HG02981 (cell line): ENCODE measurements around the gene KIRREL3.

Experiments
- ATAC-seq: cut with Tn5 transposase; IDR thresholded peaks from one replicate; pipeline ENCODE4 v1.9.1; 2021; ENCODE audit warnings: mild to moderate bottlenecking, moderate library complexity; ENCODE audit not compliant: unreplicated experiment

Gene KIRREL3

DNA sequence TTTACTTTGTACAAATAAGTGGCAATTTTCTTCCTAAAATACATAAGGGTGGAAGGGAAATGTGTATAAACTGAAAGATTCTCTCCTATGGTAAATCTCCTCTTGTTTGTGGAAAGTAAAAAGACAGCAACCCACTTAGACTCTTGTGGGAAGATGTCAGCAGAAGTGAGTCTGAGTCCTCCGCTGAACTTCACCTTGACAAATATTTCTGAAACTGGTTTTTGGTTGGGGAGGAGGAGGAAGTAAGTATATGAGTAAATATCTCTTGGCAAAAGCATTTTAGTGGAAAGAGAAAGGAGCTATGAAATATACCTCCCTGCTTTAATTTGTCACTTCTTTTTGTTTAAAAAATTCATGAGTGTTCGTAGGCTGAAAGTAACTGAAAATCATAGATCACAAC lies 196.2 kb downstream of the KIRREL3 start:
- ATAC-seq: no peak

DNA sequence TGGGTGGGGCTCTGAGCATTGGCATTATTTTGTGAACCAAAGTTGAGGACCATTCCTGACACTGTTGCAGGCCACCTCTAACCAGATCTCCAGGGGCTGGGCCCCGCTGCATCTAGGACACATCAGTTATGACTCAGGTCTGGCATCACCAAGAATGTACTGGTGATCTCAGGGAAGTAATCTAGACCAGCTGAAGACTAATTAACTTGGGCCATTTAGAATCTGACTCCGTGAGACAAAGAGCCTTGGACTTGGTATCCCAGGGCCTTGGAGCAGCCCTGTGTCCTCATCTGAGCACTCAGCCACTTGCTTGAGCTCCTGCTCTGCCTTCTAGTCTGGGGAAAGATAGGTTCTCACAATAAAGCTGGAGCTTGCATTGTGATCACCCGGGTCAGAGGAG lies 200.6 kb downstream of the KIRREL3 start:
- ATAC-seq: no peak

DNA sequence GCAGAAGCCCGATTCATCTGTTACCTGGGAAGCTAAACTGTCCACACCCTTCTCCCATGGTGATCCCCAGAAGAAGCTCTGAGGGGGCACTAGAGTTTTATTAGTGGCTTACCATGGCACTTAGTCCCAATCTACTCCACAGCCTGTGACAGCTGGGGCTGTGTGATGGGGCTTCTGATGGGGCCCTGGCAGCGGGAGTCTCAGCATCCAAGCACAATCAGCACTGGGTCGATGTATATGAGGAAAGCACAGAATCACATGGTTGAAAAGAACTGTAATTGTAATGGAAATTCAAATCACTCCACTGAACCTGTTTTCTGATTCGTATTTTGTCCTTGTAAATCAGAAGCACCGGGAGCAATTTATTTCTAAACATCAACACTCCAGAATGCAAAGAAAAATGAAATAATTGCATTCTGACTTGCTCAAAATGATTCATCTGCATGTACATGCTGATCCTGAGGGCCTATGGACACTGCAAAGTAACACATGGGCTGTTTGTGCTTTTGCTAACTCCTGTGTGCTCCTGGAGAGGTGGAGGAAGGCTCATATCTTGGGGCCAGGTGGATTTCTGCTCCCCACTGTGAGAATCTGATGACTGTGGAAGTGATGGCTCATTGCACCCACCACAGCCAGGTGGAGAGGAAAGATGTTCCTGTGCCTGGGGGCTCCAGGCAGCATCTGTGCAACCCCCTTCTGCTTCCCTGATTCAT lies 203.0 kb downstream of the KIRREL3 start:
- no peak for ATAC-seq

DNA sequence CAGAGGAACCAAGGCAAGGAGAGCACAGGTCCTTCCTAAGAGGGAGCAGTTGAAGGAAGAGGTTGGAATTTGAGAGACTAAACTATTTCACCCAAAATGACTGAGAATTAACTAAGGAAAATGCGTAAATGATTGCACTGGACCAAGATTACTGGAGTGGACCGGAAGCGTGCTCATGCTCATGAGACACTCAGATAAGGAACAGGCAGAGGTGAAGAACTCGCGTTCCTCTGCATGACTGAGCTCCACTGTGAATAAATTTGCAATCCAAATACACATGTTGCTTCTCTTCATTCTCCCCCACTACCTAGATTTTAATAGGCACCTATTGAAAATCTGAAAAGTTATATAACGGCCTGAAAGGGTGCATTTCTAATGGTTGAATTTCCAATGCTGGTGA lies 207.0 kb downstream of the KIRREL3 start:
- ATAC-seq: no peak

DNA sequence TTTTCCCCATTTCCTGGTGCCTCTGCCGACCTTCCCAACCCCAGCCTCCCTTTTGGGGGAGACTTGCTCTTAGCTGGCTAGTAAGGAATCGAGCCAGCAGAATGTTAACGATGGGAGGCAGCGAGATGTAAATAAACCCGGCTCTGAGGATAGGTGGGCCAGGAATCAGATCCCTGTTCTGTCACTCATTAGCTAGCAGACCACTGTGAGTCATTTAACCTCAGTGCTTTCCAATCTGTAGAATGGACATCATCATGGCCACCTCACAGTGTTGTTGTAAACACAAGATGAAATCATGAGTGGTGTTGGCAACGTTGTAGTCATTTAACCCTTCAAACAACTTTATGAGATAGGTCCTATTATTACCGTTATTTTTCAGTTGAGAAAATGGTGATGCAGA lies 208.6 kb downstream of the KIRREL3 start:
- no peak for ATAC-seq

DNA sequence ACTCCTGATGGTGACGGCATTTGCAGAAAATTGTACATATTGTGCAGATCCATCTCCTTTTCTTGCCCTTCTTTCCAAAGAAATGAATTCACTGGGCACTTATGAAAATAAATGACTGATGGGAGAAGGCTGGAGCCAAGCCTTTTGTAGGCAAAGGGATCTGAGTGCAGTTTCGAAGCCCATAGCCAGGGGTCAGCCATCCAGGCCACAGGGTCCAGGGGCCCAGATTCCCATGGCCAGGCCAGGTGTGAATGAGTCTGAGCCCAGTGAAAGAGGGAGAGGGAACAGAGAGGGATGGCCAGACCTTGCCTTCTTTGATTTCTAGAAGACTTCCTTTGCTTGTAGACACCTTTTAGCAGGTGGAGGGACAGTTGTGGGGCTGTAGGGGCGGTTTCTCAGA lies 209.1 kb downstream of the KIRREL3 start:
- ATAC-seq: no peak

DNA sequence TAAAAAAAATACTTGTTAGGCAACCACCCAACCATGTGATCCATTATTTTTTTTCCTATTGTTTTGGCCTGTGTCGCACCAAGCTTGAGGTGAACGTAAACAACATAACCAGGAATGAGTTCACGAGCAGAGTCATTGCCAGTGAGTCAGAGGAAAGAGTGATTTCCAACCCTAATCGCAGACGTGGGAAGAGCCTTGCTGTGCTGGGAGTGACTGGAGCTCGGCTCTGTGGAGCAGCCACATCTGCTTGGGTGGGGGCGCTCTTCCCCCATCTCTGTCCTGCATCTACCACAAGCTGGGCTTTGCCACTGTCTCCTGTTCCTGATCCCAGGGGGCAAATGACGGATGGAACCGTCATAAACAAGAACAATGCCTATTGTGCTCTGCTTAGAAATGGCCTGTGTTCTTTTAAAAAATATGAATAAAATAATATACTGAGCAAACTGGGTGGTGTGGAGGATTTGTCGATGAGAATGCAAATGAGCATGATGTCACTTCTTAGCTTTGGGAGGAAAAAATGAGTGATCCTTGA lies 210.0 kb downstream of the KIRREL3 start:
- ATAC-seq: no peak

DNA sequence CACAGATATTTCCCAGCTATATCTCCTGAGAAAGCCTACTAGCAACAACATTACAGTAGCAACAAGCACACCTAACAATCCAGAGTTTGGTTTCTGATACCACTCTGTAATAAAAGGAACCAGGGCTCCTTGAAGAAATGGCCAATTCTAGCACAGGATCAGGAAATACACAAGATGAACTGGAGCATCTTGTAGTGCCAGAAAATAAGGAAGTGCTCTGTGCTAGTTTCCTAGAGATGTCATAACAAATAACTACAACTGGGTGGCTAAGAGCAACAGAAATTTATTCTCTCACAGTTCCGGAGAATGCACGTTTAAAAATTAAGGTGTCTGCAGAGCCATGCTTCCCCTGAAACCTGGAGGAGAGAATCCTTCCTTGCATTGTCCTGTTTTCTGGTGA lies 217.8 kb downstream of the KIRREL3 start:
- no peak for ATAC-seq

DNA sequence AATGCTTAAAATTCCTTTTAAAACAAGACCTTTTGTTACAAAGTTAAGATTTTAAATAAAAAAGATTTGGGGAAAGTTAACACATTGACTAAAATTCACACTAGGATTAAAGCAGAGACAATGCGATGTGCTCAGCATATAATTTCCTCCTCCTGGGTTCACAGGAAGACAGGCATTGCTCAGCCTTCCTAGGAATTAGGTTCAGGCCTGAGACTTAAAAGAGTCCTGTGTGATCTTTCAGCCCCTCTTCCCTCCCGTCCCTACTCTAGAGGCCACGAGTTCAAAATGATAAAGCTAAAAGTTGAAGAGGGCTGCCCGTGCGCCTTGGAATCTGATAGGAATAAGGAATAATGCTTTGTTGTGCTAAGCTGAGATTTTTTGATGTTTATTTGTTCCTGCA lies 218.6 kb downstream of the KIRREL3 start:
- no peak for ATAC-seq

DNA sequence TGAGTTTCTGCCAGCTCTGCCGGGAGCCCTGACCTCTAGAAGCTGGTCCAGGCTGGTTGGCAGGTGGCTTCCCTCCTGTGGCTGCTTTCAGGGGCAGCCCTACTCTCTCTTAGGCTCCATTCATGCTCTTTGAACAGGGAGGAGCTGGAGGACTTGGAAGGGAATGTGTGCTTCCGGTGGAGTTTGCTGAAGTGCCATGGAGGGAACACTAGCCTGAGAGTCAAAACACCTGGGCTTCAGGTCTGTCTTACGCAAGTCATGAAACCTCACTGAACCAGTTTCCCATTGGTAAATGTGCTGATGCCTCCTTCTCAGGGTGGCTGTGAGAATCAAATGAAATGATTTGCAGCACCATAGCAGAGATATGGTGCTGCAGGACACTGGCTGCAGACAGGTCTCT lies 224.5 kb downstream of the KIRREL3 start:
- no peak for ATAC-seq

DNA sequence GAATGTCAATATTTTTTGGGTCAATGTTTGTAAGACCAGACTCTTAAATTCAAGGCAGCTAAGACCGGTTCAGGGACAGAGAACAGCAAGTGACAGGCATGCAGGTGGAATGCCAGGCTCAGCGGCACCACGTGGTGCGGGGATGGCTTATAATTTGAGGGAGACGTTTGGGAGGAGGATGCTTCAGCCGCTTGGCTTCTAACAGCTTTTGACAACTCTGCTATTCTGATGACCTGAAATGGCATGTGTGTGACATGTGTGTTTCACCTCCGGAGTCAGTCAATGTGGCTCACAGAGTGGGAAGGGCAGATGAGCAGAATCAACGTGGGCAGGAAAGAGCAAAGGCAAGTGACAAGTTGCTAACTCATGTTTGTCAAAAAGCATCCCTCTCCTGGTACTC lies 228.3 kb downstream of the KIRREL3 start:
- ATAC-seq: no peak

DNA sequence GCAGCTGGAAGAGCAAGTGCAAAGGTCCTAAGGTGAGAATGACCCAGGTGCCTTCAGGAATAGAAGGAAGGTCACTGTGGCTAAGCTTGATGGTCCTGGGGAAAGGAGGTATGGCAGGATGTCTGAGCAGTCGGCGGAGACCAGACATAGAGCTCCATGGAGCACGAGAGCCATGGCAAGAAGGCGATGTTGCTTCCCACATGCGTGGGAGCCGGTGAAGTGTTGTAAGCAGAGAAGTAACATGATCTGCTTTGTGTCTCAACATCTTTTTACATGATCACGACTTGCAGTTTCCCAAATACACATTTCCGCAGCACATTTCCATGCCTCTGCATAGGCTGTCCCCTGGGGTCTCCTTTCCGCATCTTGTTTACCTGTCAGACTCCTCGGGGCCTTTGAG lies 231.9 kb downstream of the KIRREL3 start:
- ATAC-seq: no peak

DNA sequence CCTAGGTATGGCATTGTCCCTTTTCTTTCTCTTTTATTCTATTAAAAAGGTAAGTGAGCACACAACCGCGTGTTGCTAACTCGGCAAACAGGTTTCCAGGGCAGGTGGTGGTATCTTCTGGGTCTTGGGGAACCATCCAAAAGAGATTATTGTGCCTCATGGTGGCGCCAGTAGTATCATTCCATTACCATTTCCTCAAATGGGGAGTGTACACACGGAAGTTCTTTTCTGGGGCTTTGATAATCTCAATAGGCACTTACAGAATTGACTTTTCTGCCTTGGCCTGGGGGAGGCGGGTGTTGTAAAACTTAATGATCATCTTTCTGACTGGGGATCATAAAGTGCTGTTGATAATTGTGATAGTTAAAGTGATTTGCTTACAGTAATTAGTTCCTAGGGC lies 234.1 kb downstream of the KIRREL3 start:
- no peak for ATAC-seq

DNA sequence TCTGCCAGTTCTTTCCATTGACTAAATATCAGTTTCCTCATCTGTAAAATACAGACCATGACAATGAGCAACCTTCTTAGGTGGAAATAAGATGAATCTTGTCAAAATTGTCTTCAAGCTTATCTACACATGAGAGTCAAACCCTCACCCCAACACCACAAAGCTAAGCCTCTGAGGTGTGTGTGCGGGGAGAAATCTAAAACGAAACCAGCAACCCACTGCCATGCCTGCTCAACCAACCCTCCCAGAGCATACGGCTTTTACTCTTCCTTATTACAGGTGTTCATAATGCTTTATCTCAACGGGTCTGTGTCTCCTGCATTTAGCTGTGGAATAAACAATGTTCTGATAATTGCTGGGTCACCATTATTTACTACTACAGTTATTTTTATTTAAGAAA lies 235.4 kb downstream of the KIRREL3 start:
- no peak for ATAC-seq

DNA sequence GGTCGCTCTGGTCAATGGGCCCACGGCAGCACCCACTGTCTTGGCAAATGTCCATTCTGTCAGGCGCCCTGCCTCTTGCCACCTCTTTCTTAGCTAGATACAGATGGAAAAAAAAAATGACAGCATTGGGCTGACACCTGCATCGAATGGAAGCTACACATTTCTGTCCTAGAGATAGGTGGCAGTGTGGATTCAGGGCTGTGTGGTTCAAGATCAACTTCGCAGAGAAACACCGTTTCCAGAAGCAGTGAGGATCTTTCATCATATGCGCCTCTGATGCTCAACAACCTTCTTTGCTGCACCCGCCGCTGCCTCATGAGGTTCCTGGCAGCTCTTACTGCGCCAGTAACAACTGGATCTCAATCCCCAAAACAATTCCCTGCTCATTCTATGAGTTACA lies 236.3 kb downstream of the KIRREL3 start:
- no peak for ATAC-seq

DNA sequence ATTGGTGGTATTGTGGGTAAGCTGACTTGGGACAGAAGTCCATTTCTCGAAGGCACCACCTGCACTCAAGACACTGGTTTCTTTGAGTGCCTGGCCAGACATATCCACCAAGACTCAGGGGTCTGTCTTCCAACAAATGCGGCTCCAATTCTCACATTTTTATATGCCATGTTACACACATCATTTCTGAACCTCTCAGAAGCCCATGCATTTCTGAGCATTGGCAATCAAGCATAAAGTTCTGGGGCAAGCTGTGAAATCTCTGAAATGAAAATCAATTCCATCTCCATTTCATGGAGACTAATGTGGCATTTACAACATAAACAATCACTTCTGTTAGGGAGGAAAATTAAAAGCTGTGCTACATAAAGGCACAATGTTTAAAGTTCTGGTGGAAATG lies 243.7 kb downstream of the KIRREL3 start:
- ATAC-seq: no peak

DNA sequence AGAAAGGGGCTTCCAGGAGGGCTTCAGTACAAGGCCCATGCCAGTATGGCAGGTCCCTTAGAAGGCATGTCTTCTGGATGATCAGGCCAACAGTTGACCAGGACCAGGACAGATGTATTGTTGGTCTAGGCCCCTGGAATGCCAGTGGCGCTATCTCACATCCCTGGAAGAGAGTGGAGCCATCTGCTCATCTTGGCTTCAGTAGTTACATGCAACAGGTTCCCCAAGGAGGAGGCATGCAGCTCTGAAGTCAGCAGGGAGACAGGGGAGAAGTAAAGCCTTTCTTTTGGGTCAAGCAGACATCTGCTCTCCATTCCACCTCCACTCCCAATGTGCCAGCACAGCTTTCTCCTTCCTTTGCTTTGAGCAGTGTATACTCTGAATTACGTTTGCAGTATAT lies 244.1 kb downstream of the KIRREL3 start:
- ATAC-seq: no peak

DNA sequence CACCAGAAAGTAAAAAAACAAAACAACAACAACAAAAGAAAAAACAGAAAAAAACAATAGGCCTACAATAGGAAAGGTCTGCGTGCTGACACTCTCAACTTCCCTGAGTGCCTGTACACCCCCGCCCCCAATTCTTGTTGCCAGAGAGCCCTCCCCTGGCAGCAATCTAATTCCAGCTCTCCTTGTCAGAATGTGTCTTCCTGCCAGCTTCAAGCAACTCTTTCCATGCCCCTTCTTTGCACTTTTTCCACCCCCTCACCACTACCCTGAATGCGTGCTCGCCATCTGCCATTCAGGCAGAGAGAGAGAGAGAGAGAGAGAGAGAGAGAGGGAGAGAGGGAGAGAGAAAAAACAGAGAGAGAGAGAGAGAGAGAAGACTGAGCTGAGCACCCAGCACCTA lies 245.0 kb downstream of the KIRREL3 start:
- no peak for ATAC-seq

DNA sequence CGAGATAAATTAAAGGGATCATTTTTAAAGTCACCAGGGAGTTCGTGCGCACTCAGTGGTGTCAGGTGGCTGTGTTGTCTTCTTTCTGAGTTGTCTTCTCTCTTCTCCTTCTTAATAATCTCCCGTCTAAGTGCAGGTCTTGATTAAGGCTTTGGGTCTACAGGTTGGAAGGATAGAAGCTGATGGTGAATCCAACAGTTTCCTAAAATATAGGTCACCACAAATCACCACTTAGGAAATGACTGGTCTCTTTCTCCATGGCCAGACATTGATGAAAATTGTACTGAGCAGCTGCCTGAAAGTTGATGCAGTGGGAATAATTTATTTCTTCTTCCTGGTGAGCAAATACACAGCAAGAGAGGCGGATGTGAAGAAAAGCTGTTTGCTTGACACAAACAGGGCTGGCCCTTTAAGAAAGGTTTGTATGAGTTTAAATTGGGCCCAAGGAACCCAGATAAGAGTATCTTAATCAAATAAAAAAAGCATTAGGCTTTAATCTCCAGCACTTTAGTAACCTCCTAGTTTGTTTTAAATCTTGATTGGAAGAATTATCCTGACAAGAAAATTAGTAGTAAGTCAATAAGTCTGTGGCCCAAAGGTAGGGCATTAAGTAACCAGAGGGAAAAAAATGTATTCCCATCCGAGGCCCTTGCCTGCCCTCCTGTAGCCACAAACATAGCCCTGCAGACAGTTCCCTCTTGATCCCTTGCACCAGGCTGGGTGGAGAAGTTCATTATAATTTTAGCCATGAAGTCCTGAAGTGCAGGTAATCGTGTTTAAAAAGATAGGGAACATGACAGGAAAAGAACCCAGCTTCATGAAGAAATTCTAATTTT lies 245.8 kb downstream of the KIRREL3 start:
- no peak for ATAC-seq

DNA sequence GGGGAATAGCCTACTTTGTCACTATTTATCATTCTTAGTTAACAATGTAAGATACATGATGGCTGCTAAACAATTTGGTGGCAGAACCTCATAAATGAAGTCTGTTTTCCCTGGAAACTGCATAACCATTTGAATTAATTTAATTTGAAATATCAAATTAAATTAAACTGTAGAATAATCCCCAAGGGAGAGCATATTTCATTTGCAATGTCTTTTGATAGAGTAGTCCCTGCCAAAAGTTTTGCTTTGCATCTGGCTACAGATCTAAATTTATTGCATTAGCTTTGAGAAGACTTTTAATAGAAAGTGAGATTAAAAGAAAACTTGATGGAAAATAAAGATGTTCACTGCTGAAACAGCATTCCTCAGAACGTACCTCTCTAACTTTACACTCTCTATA lies 246.6 kb downstream of the KIRREL3 start:
- ATAC-seq: no peak

DNA sequence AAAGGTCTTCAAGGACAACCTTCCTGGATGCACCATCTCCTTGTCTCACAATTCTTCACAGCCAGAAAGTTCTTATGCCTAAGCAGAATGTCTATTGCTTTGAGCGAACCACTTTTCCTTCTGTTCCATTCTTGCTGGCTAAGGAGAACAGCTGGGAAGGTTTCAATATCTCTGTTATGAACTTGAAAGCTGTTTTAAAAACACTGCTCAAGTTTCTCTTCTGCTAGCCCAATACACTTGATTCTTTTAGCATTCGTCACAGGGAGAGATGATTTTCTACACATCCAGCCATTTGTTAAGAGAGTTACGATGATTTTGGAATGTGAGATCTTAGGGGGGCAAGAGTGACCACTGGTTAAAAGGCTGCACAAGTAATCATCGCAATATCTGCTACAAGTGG lies 249.3 kb downstream of the KIRREL3 start:
- ATAC-seq: no peak

DNA sequence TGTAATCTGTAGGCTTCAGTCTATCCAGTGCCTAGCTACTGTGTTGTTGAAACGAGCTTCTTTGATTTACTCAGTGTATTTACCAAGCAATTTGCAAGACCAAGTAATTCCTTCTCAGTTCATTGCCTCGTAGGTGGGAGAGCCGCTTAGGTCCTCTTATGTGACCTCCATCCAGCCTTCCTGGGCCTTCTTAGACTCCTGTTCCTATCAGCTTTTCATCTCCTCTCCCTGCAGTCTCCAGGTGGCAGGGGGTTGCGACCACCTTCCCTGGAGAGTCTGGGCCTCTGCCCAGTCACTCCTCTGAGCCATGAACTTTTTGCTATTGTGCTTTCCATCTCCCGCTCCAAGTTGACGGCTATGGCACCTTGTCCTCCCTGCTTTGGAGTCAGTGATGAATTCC lies 251.8 kb downstream of the KIRREL3 start:
- no peak for ATAC-seq
